Stomach (tissue), 9 donors: ENCODE results near the gene TENM4. TPM values are rescaled to one million over a fixed set of nuclear protein-coding genes. Genes with fewer than 3 reads are reported as not detected.

Experiments
- DNase-seq, 2 donors: peaks; one replicate each; pipeline versions ENCODE4 v3.0.0 to v3.0.0-alpha.2; 2013 to 2019
- H3K27ac ChIP-seq, 5 donors: fragments of 200-600 bp in 4 of 5; sonication (generic) in 4 of 5; one replicate each; pipeline ENCODE4 v1.5.1; 2013 to 2019; ENCODE audit warnings: mild to moderate bottlenecking in 1 of 5, moderate library complexity in 1 of 5
- H3K27me3 ChIP-seq, 3 donors: fragments of 200-600 bp; sonication (generic); one replicate each; pipeline ENCODE4 v1.5.1; 2017 to 2019; ENCODE audit warnings: mixed run types in 1 of 3
- H3K36me3 ChIP-seq, 4 donors: fragments of 200-600 bp; sonication (generic); 1 replicate in 3 of 4; 2 replicates in 1 of 4; pipeline ENCODE4 v1.5.1; 2016 to 2019
- H3K4me1 ChIP-seq, 4 donors: fragments of 200-600 bp; sonication (generic); one replicate each; pipeline ENCODE4 v1.5.1; 2016 to 2019
- H3K4me3 ChIP-seq, 4 donors: fragments of 200-600 bp; sonication (generic) in 3 of 4; one replicate each; pipeline ENCODE4 v1.5.1; 2016 to 2019; ENCODE audit warnings: mild to moderate bottlenecking in 1 of 4
- H3K9me3 ChIP-seq, 4 donors: fragments of 200-600 bp; sonication (generic); one replicate each; pipeline ENCODE4 v1.5.1; 2016 to 2019
- CTCF ChIP-seq, 7 experiments: fragments of 450-650 bp in 4 of 7; fragments of 200-600 bp in 3 of 7; sonication (generic) in 3 of 7; IDR thresholded peaks; one replicate each; pipeline ENCODE4 v1.5.1; 2016 to 2019; ENCODE audit warnings: antibody characterized with exemption in 7 of 7, control low read depth in 2 of 7, mild to moderate bottlenecking in 1 of 7
- EP300 ChIP-seq: sonication (generic); formaldehyde crosslinking; IDR thresholded peaks from one replicate; pipeline ENCODE4 v1.6.1; 2017; ENCODE audit warnings: antibody characterized with exemption
- POLR2A ChIP-seq, 4 donors: fragments of 450-650 bp; IDR thresholded peaks; one replicate each; pipeline ENCODE4 v1.6.1; 2016; ENCODE audit warnings: antibody characterized with exemption in 4 of 4, control low read depth in 2 of 4, mild to moderate bottlenecking in 1 of 4, moderate library complexity in 1 of 4
- POLR2AphosphoS5 ChIP-seq, 3 donors: sonication (generic); formaldehyde crosslinking; IDR thresholded peaks; one replicate each; pipeline ENCODE4 v1.6.1; 2016; ENCODE audit warnings: antibody characterized with exemption in 3 of 3
- WGBS, 5 donors: extraction: QIAGEN DNeasy Blood & Tissue Kit in 3 of 5; methylation state at CpG; one replicate each; pipeline versions ENCODE4 v1.1.5 to v1.1.7; 2013 to 2018; 5-methylcytosine and 5-hydroxymethylcytosine counted together
- intact Hi-C: fragments of 100-400 bp; cut with DNase I; formaldehyde crosslinking; loops from one replicate; pipeline ENCODE4 v1.15.1; 2023; ENCODE audit warnings: low total_unique reads
- polyA plus RNA-seq, 3 donors: library from polyadenylated mRNA; stranded (reverse); fragments of 200-250 nt; gene quantifications; one replicate each; pipeline ENCODE4 v1.2.3, GENCODE V29; 2013
- total RNA-seq, 5 donors: library from RNA; depleted of rRNA; stranded (reverse); fragments of >200 nt; gene quantifications; one replicate each; pipeline versions ENCODE4 v1.1.0 to v1.2.3, GENCODE V29; 2014 to 2016
- donor health status: healthy with polysubstance abuse.
- donor health status: Bipolar disorder and iron deficiency.
- donor health status: healthy.

TENM4 gene
- total and polyA plus RNA-seq, 8 donors, result 0.06 to 13.2 (median 0.87) TPM; not detected in 1

GRCh38 chr11:78645226-78646202, 795.3 kb downstream of the TENM4 start:
- intact Hi-C loops, result loop anchor here (10.0 kb wide), 1 partner anchor 429 kb away; no protein-coding TSS in a partner anchor

GRCh38 chr11:78643676-78644056, 797.2 kb downstream of the TENM4 start:
- peaks cover 0 to 6% (median 0%) of the 10 kb centered on the region in 3 donors for H3K27me3 ChIP-seq
- H3K27ac ChIP-seq, result no peak overlapping the region
- H3K4me1 ChIP-seq, result peaks cover 0 to 4% (median 0%) of the 10 kb centered on the region in 4 donors
- H3K9me3 ChIP-seq, result no peaks in the 10 kb centered on the region
- no peak for DNase-seq
- no peaks in the 10 kb centered on the region for H3K36me3 ChIP-seq
- intact Hi-C loops, result loop anchor here (10.0 kb wide), 1 partner anchor 431 kb away; no protein-coding TSS in a partner anchor
- no peak overlapping the region for H3K4me3 ChIP-seq
- TF ChIP-seq POLR2AphosphoS5 (IDR thresholded peaks at IDR 0.05) (no peak), EP300 (no peak), CTCF (IDR thresholded peaks at IDR 0.05) (no peak), POLR2A (IDR thresholded peaks at IDR 0.05) (no peak)

More at GRCh38 chr11:78645226-78646202, 795.3 kb downstream of the TENM4 start:
- WGBS, 5 donors, result 34 to 41% (median 39%) methylated on average over 5 of the region's 5 CpGs
- TF ChIP-seq POLR2A (IDR thresholded peaks at IDR 0.05) (no peak), EP300 (no peak), POLR2AphosphoS5 (IDR thresholded peaks at IDR 0.05) (no peak), CTCF (IDR thresholded peaks at IDR 0.05) (peak in 5 of 7 experiments; percentile 76 to 94 (median 91))
- H3K9me3 ChIP-seq, result no peaks in the 10 kb centered on the region
- H3K36me3 ChIP-seq, result no peaks in the 10 kb centered on the region
- no peak overlapping the region for H3K4me3 ChIP-seq
- H3K27ac ChIP-seq, result no peak overlapping the region
- H3K27me3 ChIP-seq, result peaks cover 0 to 6% (median 0%) of the 10 kb centered on the region in 3 donors
- peaks cover 0 to 4% (median 0%) of the 10 kb centered on the region in 4 donors for H3K4me1 ChIP-seq
- peak; percentile 79 to 88 for DNase-seq

- Histone ChIP-seq H3K36me3 (no peaks in the 10 kb centered on the region), H3K9me3 (no peaks in the 10 kb centered on the region), H3K27ac (no peak overlapping the region), H3K4me3 (no peak overlapping the region), H3K27me3 (peaks cover 0 to 6% (median 0%) of the 10 kb centered on the region in 3 donors), H3K4me1 (peaks cover 0 to 4% (median 0%) of the 10 kb centered on the region in 4 donors)
- DNase-seq, result no peak
- 72 to 81% (median 74%) methylated on average over 5 of the region's 5 CpGs for WGBS, 5 donors
- no peak for TF ChIP-seq EP300
- TF ChIP-seq CTCF (IDR thresholded peaks at IDR 0.05), result no peak
- TF ChIP-seq POLR2AphosphoS5 (IDR thresholded peaks at IDR 0.05), result no peak
- TF ChIP-seq POLR2A (IDR thresholded peaks at IDR 0.05), result no peak
- intact Hi-C loops, result loop anchor here (10.0 kb wide), 1 partner anchor 432 kb away; no protein-coding TSS in a partner anchor
These were observed 797.7 kb downstream of the TENM4 start for GRCh38 chr11:78642979-78643675.

GRCh38 chr11:78641541-78641940, 799.3 kb downstream of the TENM4 start:
- Histone ChIP-seq H3K27ac (no peak overlapping the region), H3K27me3 (no peaks in the 10 kb centered on the region), H3K9me3 (no peaks in the 10 kb centered on the region), H3K4me3 (no peak overlapping the region), H3K4me1 (peaks cover 0 to 4% (median 0%) of the 10 kb centered on the region in 4 donors), H3K36me3 (no peaks in the 10 kb centered on the region)
- WGBS, 5 donors, result 33 to 44% (median 42%) methylated on average over 1 of the region's 1 CpG
- TF ChIP-seq EP300, result no peak
- TF ChIP-seq POLR2AphosphoS5 (IDR thresholded peaks at IDR 0.05), result no peak
- TF ChIP-seq CTCF (IDR thresholded peaks at IDR 0.05), result no peak
- no peak for TF ChIP-seq POLR2A (IDR thresholded peaks at IDR 0.05)
- intact Hi-C loops, result loop anchor here (10.0 kb wide), 1 partner anchor 433 kb away; no protein-coding TSS in a partner anchor
- no peak for DNase-seq
